A673 (cell line): ENCODE results near the gene GPR84. TPM values are rescaled to one million over a fixed set of nuclear protein-coding genes. Genes with fewer than 3 reads are reported as not detected.
A peak's percentile ranks its signal among the peaks of the same experiment; 100 is the strongest.

Experiments used
- BruUV-seq: library from RNA; stranded (reverse); fragments of 400-500 nt; replicated peaks from 2 replicates; lab custom pipeline; 2021; lab: Mats Ljungman, UMichigan
- CTCF ChIA-PET: fragments of 300-600 bp; sonication (Branson Sonifier 250); formaldehyde crosslinking; loops from one replicate; lab custom pipeline; 2022; ENCODE audit warnings: antibody characterized with exemption; lab: Charles Lee
- POLR2A ChIA-PET: fragments of 300-600 bp; sonication (Branson Sonifier 250); formaldehyde crosslinking; loops from one replicate; lab custom pipeline; 2022; ENCODE audit warnings: antibody characterized with exemption; ENCODE audit not compliant: low non-redundant PET; lab: Charles Lee
- DNase-seq: peaks from one replicate; pipeline ENCODE4 v3.0.0-alpha.2; 2015; ENCODE audit warnings: low spot score
- H3K27ac ChIP-seq: fragments of 200-600 bp; sonication (generic); 2 replicates; pipeline ENCODE4 v1.5.1; 2016; ENCODE audit warnings: mixed run types, low read depth, mild to moderate bottlenecking, mixed read lengths, antibody characterized with exemption, low read length; ENCODE audit not compliant: poor library complexity, severe bottlenecking
- H3K27me3 ChIP-seq: fragments of 200-600 bp; sonication (generic); replicated peaks from 2 replicates; pipeline ENCODE4 v1.6.1; 2017; ENCODE audit warnings: mixed run types, low read depth, mild to moderate bottlenecking, mixed read lengths, antibody characterized with exemption, low read length; ENCODE audit not compliant: insufficient read depth, poor library complexity
- H3K36me3 ChIP-seq: fragments of 200-600 bp; sonication (generic); 2 replicates; pipeline ENCODE4 v1.6.1; 2016; ENCODE audit warnings: mixed run types, mild to moderate bottlenecking, mixed read lengths, antibody characterized with exemption, low read length; ENCODE audit not compliant: insufficient read depth, poor library complexity, severe bottlenecking
- H3K4me1 ChIP-seq: fragments of 200-600 bp; sonication (generic); 2 replicates; pipeline ENCODE4 v1.6.1; 2017; ENCODE audit warnings: mixed run types, mild to moderate bottlenecking, mixed read lengths, antibody characterized with exemption, low read length; ENCODE audit not compliant: insufficient read depth, poor library complexity, severe bottlenecking
- H3K4me3 ChIP-seq: fragments of 200-600 bp; sonication (generic); 2 replicates; pipeline ENCODE4 v1.5.1; 2016; ENCODE audit warnings: low read depth, mixed run types, mild to moderate bottlenecking, mixed read lengths, low read length; ENCODE audit not compliant: poor library complexity, severe bottlenecking
- H3K9me3 ChIP-seq: fragments of 200-600 bp; sonication (generic); 2 replicates; pipeline ENCODE4 v1.6.1; 2016; ENCODE audit warnings: mixed run types, low read depth, mild to moderate bottlenecking, mixed read lengths, antibody characterized with exemption, low read length; ENCODE audit not compliant: poor library complexity, severe bottlenecking
- EZH2 ChIP-seq: fragments of 200-600 bp; sonication (generic); IDR thresholded peaks from 2 replicates; pipeline ENCODE4 v1.6.1; 2017; ENCODE audit warnings: borderline replicate concordance, low read depth, mild to moderate bottlenecking, mixed read lengths, antibody characterized with exemption, low read length; ENCODE audit not compliant: poor library complexity, severe bottlenecking
- intact Hi-C: fragments of 100-400 bp; cut with micrococcal nuclease; formaldehyde crosslinking; loops from one replicate; pipeline ENCODE4 v1.10.0; 2022; ENCODE audit not compliant: unreplicated experiment
- total RNA-seq: library from RNA; stranded (reverse); gene quantifications from 2 replicates; pipeline ENCODE4 v1.2.3, GENCODE V29; 2021
- TF ChIP-seq, protein P1 (sequence below): fragments of 300-800, 200-600 bp; sonication (generic); conservative IDR thresholded peaks from 2 replicates; pipeline ENCODE4 v1.5.1; 2017; ENCODE audit warnings: low read depth, mild to moderate bottlenecking, antibody characterized with exemption, low read length, moderate library complexity, mixed read lengths

The GPR84 gene
- total RNA-seq, 1 experiment from 2014 or later: not detected

- H3K27ac ChIP-seq: no peak overlapping the region
- no TSS peak for BruUV-seq
- intact Hi-C loops: no loop called here
- no peak for TF ChIP-seq EZH2
- TF ChIP-seq, protein P1, sequence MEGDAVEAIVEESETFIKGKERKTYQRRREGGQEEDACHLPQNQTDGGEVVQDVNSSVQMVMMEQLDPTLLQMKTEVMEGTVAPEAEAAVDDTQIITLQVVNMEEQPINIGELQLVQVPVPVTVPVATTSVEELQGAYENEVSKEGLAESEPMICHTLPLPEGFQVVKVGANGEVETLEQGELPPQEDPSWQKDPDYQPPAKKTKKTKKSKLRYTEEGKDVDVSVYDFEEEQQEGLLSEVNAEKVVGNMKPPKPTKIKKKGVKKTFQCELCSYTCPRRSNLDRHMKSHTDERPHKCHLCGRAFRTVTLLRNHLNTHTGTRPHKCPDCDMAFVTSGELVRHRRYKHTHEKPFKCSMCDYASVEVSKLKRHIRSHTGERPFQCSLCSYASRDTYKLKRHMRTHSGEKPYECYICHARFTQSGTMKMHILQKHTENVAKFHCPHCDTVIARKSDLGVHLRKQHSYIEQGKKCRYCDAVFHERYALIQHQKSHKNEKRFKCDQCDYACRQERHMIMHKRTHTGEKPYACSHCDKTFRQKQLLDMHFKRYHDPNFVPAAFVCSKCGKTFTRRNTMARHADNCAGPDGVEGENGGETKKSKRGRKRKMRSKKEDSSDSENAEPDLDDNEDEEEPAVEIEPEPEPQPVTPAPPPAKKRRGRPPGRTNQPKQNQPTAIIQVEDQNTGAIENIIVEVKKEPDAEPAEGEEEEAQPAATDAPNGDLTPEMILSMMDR: no peak
- ChIA-PET CTCF (interaction anchor here (0.6 kb wide), 1 partner anchor 39 kb away, joined by 4 read pairs; the partner anchor contains the start of gene COPZ1), POLR2A (no interaction called here)
- no peak for DNase-seq
- no peaks in the 10 kb centered on the region for H3K36me3 ChIP-seq
- H3K4me1 ChIP-seq: peaks cover 26% of the 10 kb centered on the region
- no peaks in the 10 kb centered on the region for H3K9me3 ChIP-seq
- H3K27me3 ChIP-seq: no peaks in the 10 kb centered on the region
- no peak overlapping the region for H3K4me3 ChIP-seq
These were observed 668 bp downstream of the GPR84 start for GRCh38 chr12:54363618-54364017.

GRCh38 chr12:54363047-54363446 lies 1.2 kb downstream of the GPR84 start:
- TF ChIP-seq, protein P1: no peak
- TF ChIP-seq EZH2: no peak
- H3K4me1 ChIP-seq: peaks cover 26% of the 10 kb centered on the region
- no peaks in the 10 kb centered on the region for H3K9me3 ChIP-seq
- ChIA-PET CTCF (interaction anchor here (0.6 kb wide), 1 partner anchor 38 kb away, joined by 4 read pairs; the partner anchor contains the start of gene COPZ1), POLR2A (no interaction called here)
- H3K4me3 ChIP-seq: no peak overlapping the region
- H3K27ac ChIP-seq: no peak overlapping the region
- no peak for DNase-seq
- no peaks in the 10 kb centered on the region for H3K27me3 ChIP-seq
- no TSS peak for BruUV-seq
- intact Hi-C loops: no loop called here
- no peaks in the 10 kb centered on the region for H3K36me3 ChIP-seq

DNA sequence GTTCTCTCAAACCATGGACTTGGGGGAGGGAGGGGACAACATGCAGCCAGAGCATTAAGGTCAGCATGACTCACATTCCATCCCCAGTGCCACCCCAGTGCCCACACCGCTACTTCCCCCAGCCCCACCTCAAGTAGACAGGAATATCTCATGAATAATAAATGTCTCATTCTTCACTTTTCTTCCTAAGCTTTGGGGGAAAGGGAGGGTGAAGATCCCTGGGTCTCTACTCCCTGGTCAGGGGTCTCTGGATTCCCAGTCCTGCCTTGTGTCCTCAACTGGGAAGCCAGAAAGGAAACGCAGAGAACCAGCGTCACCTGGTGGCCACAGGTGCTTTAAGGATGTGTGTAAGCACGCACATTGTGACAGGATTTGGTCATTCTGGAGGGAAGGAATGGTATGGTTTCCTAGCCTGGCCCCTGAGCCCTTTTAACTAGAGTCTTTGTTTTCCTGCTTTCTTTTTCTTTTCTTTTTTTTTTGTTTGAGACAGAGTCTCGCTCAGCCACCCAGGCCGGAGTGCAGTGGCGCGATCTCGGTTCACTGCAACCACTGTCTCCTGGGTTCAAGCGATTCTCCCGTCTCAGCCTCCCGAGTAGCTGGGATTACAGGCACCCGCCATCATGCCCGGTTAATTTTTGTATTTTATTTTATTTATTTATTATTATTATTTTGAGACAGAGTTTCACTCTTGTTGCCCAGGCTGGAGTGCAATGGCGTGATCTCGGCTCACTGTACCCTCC lies 3.4 kb downstream of the GPR84 start:
- Histone ChIP-seq H3K4me3 (no peak overlapping the region), H3K36me3 (no peaks in the 10 kb centered on the region), H3K4me1 (peaks cover 40% of the 10 kb centered on the region), H3K9me3 (no peaks in the 10 kb centered on the region), H3K27me3 (no peaks in the 10 kb centered on the region), H3K27ac (peak overlapping the region; percentile 74)
- peak; percentile 90 for DNase-seq
- POLR2A ChIA-PET: no interaction called here
- no TSS peak for BruUV-seq
- CTCF ChIA-PET: no interaction called here
- no peak for TF ChIP-seq EZH2
- TF ChIP-seq, protein P1: peak; percentile 91
- intact Hi-C loops: loop anchor here (1.0 to 2.0 kb wide), 2 partner anchors 66 to 141 kb away; no protein-coding TSS in a partner anchor
